Gastroesophageal sphincter (tissue), 4 donors: ENCODE measurements around the gene MCM5. TPM values are rescaled to one million over a fixed set of nuclear protein-coding genes. Genes with fewer than 3 reads are reported as not detected.

Experiments
- ATAC-seq: fragments of 150-250 bp; one replicate; pipeline ENCODE4 v1.9.1; 2016; ENCODE audit warnings: mild to moderate bottlenecking, moderate library complexity
- H3K27ac ChIP-seq, 4 donors: fragments of 200-600 bp; sonication (generic) in 3 of 4; 1 replicate in 3 of 4; 2 replicates in 1 of 4; pipeline ENCODE4 v1.5.1; 2016 to 2019
- H3K27me3 ChIP-seq: fragments of 200-600 bp; sonication (generic); one replicate; pipeline ENCODE4 v1.5.1; 2019
- H3K36me3 ChIP-seq, 2 donors: fragments of 200-600 bp; sonication (generic); one replicate each; pipeline ENCODE4 v1.5.1; 2019; ENCODE audit warnings: control low read depth in 1 of 2
- H3K4me1 ChIP-seq, 3 donors: fragments of 200-600 bp; sonication (generic); 1 replicate in 2 of 3; 2 replicates in 1 of 3; pipeline ENCODE4 v1.5.1; 2016 to 2019; ENCODE audit warnings: control low read depth in 2 of 3
- H3K4me3 ChIP-seq, 2 donors: fragments of 200-600 bp; sonication (generic); one replicate each; pipeline ENCODE4 v1.5.1; 2019; ENCODE audit warnings: mild to moderate bottlenecking in 1 of 2, moderate library complexity in 1 of 2
- H3K9me3 ChIP-seq, 3 donors: fragments of 200-600 bp; sonication (generic); one replicate each; pipeline ENCODE4 v1.5.1; 2017 to 2019; ENCODE audit warnings: control low read depth in 2 of 3
- EP300 ChIP-seq: sonication (generic); formaldehyde crosslinking; IDR thresholded peaks from one replicate; pipeline ENCODE4 v1.6.1; 2017; ENCODE audit warnings: antibody characterized with exemption, mild to moderate bottlenecking
- POLR2A ChIP-seq, 2 donors: fragments of 450-650 bp; IDR thresholded peaks; one replicate each; pipeline ENCODE4 v1.6.1; 2017; ENCODE audit warnings: antibody characterized with exemption in 2 of 2, mild to moderate bottlenecking in 2 of 2, moderate library complexity in 1 of 2
- POLR2AphosphoS5 ChIP-seq: sonication (generic); formaldehyde crosslinking; IDR thresholded peaks from one replicate; pipeline ENCODE4 v1.6.1; 2017; ENCODE audit warnings: antibody characterized with exemption
- WGBS, 2 donors: methylation state at CpG; one replicate each; pipeline ENCODE4 v1.1.5; 2018; ENCODE audit warnings: low coverage in 1 of 2; 5-methylcytosine and 5-hydroxymethylcytosine counted together
- total RNA-seq, 4 donors: library from RNA; depleted of rRNA; stranded (reverse); fragments of >200 nt; gene quantifications; one replicate each; pipeline ENCODE4 v1.1.0, GENCODE V29; 2016
- TF ChIP-seq, protein P1 (sequence below), 4 experiments: fragments of 200-600 bp in 2 of 4; fragments of 450-650 bp in 2 of 4; sonication (generic) in 1 of 4; IDR thresholded peaks; one replicate each; pipeline ENCODE4 v1.5.1; 2017 to 2019; ENCODE audit warnings: antibody characterized with exemption in 4 of 4, mild to moderate bottlenecking in 2 of 4, moderate library complexity in 2 of 4

The MCM5 gene
- total RNA-seq, 4 donors from 2014 or later: 14.5 to 19.2 (median 15.3) TPM

DNA sequence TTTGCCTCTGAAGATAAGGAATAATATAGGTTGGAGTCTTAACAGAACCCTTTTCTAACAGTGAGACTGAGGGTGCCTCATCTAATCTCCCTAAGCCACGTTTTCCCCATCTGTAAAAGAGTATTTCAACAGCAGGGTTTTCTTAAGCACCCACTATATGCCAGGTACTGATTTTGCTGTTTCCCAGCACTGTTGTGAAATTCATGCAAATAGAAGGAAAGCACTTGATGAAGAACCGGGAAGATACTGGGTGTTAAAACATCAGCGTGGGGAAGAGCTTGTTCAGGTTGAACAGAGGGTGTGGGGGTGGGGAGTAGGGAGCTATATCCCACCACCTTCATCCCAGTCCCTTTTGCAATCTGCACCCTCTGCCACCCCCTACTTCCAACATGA, 16.3 kb upstream of the MCM5 start:
- Histone ChIP-seq H3K4me3 (no peak overlapping the region), H3K27ac (no peak overlapping the region), H3K27me3 (no peaks in the 10 kb centered on the region), H3K36me3 (peaks cover 0 to 28% of the 10 kb centered on the region in 2 donors), H3K9me3 (no peaks in the 10 kb centered on the region), H3K4me1 (peaks cover 0 to 36% (median 12%) of the 10 kb centered on the region in 3 donors)
- ATAC-seq: no peak
- TF ChIP-seq, protein P1, sequence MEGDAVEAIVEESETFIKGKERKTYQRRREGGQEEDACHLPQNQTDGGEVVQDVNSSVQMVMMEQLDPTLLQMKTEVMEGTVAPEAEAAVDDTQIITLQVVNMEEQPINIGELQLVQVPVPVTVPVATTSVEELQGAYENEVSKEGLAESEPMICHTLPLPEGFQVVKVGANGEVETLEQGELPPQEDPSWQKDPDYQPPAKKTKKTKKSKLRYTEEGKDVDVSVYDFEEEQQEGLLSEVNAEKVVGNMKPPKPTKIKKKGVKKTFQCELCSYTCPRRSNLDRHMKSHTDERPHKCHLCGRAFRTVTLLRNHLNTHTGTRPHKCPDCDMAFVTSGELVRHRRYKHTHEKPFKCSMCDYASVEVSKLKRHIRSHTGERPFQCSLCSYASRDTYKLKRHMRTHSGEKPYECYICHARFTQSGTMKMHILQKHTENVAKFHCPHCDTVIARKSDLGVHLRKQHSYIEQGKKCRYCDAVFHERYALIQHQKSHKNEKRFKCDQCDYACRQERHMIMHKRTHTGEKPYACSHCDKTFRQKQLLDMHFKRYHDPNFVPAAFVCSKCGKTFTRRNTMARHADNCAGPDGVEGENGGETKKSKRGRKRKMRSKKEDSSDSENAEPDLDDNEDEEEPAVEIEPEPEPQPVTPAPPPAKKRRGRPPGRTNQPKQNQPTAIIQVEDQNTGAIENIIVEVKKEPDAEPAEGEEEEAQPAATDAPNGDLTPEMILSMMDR (IDR thresholded peaks at IDR 0.05): no peak
- TF ChIP-seq POLR2A (IDR thresholded peaks at IDR 0.05): no peak
- TF ChIP-seq POLR2AphosphoS5: no peak
- TF ChIP-seq EP300: no peak
- WGBS, 2 donors: 90% methylated on average over 3 of the region's 3 CpGs; no CpG with 5 or more reads in 1 of the 2 donors

DNA sequence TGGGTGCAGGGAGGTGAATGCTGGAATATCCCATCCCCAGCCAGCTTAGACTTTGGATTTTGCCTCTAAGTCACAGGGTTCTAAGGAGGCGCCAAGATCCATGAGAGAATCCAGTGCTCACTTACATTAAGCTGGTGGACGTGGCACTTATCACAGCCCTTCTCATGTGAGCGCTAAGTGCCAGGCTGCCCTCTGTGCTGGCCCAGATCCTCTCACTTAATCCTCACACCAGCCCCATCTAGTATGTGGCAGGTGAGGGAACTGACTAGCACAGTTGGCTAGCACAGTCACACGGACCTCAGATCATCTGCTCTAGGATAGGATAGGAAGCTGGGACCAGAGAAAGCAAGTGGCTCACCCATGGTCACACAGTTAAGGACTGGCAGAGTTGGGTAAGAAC, 15.4 kb upstream of the MCM5 start:
- no peak for ATAC-seq
- Histone ChIP-seq H3K4me3 (no peak overlapping the region), H3K36me3 (peaks cover 0 to 29% of the 10 kb centered on the region in 2 donors), H3K27me3 (no peaks in the 10 kb centered on the region), H3K27ac (no peak overlapping the region), H3K4me1 (peaks cover 0 to 36% (median 12%) of the 10 kb centered on the region in 3 donors), H3K9me3 (no peaks in the 10 kb centered on the region)
- WGBS, 2 donors: 71% methylated on average over 3 of the region's 4 CpGs; no CpG with 5 or more reads in 1 of the 2 donors
- TF ChIP-seq EP300 (no peak), POLR2AphosphoS5 (no peak), POLR2A (IDR thresholded peaks at IDR 0.05) (no peak)
- TF ChIP-seq, protein P1 (IDR thresholded peaks at IDR 0.05): no peak

DNA sequence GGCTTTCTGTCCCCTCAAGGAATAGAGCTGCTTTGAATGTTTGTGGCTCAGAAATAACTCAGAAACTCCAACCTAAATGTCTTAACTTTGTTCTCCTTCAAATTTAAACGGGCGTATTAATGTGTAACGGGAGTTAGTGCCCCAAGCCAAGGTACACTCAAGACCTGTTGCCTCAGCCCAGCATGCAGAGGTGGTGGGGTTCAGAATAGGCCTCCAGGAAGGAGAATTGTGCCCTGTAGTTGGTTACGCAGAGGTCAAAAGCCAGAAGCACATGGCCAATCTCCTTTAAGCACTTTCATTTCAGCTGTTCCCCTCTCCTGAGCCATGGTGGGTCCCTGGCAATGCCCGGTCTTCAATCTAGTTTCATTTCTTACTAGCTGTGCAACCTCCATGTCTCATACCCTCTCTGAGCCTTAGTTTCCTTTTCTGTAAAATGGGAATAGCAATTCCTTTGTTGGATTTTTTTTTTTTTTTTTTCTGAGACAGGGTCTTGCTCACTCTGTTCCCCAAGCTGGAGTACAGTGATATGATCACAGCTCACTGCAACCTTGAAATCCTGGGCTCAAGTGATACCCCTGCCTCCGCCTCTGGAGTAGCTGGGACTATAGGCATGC, 14.9 kb upstream of the MCM5 start:
- peaks cover 0 to 35% of the 10 kb centered on the region in 2 donors for H3K36me3 ChIP-seq
- TF ChIP-seq, protein P1 (IDR thresholded peaks at IDR 0.05): no peak
- TF ChIP-seq EP300 (no peak), POLR2A (IDR thresholded peaks at IDR 0.05) (no peak), POLR2AphosphoS5 (no peak)

DNA sequence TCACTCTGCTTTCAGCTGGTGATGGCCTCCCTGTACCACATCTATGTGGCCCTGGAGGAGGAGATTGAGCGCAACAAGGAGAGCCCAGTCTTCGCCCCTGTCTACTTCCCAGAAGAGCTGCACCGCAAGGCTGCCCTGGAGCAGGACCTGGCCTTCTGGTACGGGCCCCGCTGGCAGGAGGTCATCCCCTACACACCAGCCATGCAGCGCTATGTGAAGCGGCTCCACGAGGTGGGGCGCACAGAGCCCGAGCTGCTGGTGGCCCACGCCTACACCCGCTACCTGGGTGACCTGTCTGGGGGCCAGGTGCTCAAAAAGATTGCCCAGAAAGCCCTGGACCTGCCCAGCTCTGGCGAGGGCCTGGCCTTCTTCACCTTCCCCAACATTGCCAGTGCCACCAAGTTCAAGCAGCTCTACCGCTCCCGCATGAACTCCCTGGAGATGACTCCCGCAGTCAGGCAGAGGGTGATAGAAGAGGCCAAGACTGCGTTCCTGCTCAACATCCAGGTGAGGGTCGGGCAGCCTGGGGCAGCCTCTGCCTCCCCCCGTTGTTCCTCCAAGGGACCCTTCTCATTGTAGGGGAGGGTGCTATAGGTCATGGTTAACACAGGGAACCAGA, 13.2 kb upstream of the MCM5 start:
- WGBS, 2 donors: 86% methylated on average over 5 of the region's 19 CpGs; no CpG with 5 or more reads in 1 of the 2 donors
- Histone ChIP-seq H3K36me3 (peaks cover 0 to 44% of the 10 kb centered on the region in 2 donors), H3K9me3 (no peaks in the 10 kb centered on the region), H3K4me1 (peaks cover 0 to 15% (median 1%) of the 10 kb centered on the region in 3 donors), H3K27me3 (no peaks in the 10 kb centered on the region), H3K27ac (no peak overlapping the region), H3K4me3 (no peak overlapping the region)
- ATAC-seq: no peak
- no peak for TF ChIP-seq POLR2AphosphoS5
- no peak for TF ChIP-seq EP300
- TF ChIP-seq, protein P1 (IDR thresholded peaks at IDR 0.05): no peak
- no peak for TF ChIP-seq POLR2A (IDR thresholded peaks at IDR 0.05)

More for the DNA sequence above, 14.9 kb upstream of the MCM5 start:
- no peaks in the 10 kb centered on the region for H3K27me3 ChIP-seq
- peaks cover 0 to 32% (median 11%) of the 10 kb centered on the region in 3 donors for H3K4me1 ChIP-seq
- no peak overlapping the region for H3K27ac ChIP-seq
- WGBS, 2 donors: 83 to 96% methylated on average over 2 to 5 of the region's 6 CpGs
- ATAC-seq: no peak
- no peak overlapping the region for H3K4me3 ChIP-seq
- H3K9me3 ChIP-seq: no peaks in the 10 kb centered on the region

DNA sequence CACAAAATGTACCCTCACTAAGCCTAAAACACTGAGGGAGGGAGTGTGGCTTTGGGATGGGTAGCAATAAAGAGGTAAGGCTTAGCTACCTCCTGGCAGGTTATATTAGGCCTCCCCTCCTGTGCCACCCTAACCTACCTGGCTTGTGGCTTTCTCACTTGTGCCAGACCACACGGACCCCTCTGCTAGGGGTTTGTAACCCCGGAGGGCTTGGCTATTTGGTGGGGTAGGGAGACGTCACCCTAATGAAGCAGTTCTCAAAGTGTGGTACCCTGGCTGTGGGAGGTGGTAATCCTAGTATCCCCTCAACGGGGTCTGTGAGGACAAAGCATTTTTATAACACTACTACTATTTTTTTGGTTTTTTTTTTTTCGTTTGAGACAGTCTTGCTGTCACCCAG, 9.0 kb upstream of the MCM5 start:
- no peak for ATAC-seq
- H3K27ac ChIP-seq: no peak overlapping the region
- TF ChIP-seq EP300 (no peak), POLR2AphosphoS5 (no peak), POLR2A (IDR thresholded peaks at IDR 0.05) (no peak)
- TF ChIP-seq, protein P1 (IDR thresholded peaks at IDR 0.05): no peak

More for the DNA sequence above, 9.0 kb upstream of the MCM5 start:
- no peak overlapping the region for H3K4me3 ChIP-seq
- H3K4me1 ChIP-seq: no peaks in the 10 kb centered on the region
- WGBS, 2 donors: 67 to 100% methylated on average over 1 to 3 of the region's 5 CpGs
- peaks cover 0 to 51% of the 10 kb centered on the region in 2 donors for H3K36me3 ChIP-seq
- H3K9me3 ChIP-seq: no peaks in the 10 kb centered on the region
- H3K27me3 ChIP-seq: no peaks in the 10 kb centered on the region
